Endodermal cell (in vitro differentiated cells): Measurements from ENCODE around the gene STRADB. TPM values are rescaled to one million over a fixed set of nuclear protein-coding genes. Genes with fewer than 3 reads are reported as not detected.

Source experiments
- DNase-seq: peaks from one replicate; pipeline ENCODE4 v3.0.0-alpha.2; 2017
- H3K27ac ChIP-seq: 2 replicates; pipeline ENCODE4 v1.5.1; 2013; ENCODE audit warnings: mild to moderate bottlenecking, low read depth, low read length, moderate library complexity
- H3K27me3 ChIP-seq: 2 replicates; pipeline ENCODE4 v1.6.1; 2013; ENCODE audit warnings: mild to moderate bottlenecking, low read length, moderate library complexity; ENCODE audit not compliant: insufficient read depth, control insufficient read depth, poor library complexity, severe bottlenecking
- H3K36me3 ChIP-seq: 2 replicates; pipeline ENCODE4 v1.7.0; 2013; ENCODE audit warnings: mild to moderate bottlenecking, low read length, moderate library complexity; ENCODE audit not compliant: control insufficient read depth, insufficient read depth
- H3K4me1 ChIP-seq: one replicate; pipeline ENCODE4 v1.7.0; 2013; ENCODE audit warnings: low read length; ENCODE audit not compliant: control insufficient read depth, insufficient read depth
- H3K4me3 ChIP-seq: 2 replicates; pipeline ENCODE4 v1.5.1; 2013; ENCODE audit warnings: mild to moderate bottlenecking, low read length, moderate library complexity
- H3K9ac ChIP-seq: 2 replicates; pipeline ENCODE4 v1.6.1; 2013; ENCODE audit warnings: mild to moderate bottlenecking, low read length, moderate library complexity; ENCODE audit not compliant: poor library complexity, severe bottlenecking; ENCODE audit errors: extremely low read depth
- H3K9me3 ChIP-seq: 2 replicates; pipeline ENCODE4 v1.6.1; 2013; ENCODE audit warnings: mild to moderate bottlenecking, low read length, moderate library complexity; ENCODE audit not compliant: control insufficient read depth
- H3K27ac Mint-ChIP-seq: 2 replicates; pipeline ENCODE4 v1.8.0; 2020; ENCODE audit warnings: mixed read lengths
- H3K27me3 Mint-ChIP-seq: 2 replicates; pipeline ENCODE4 v1.8.0; 2021; ENCODE audit warnings: mild to moderate bottlenecking, mixed read lengths; ENCODE audit not compliant: insufficient read depth
- H3K36me3 Mint-ChIP-seq: 2 replicates; pipeline ENCODE4 v1.8.0; 2020; ENCODE audit warnings: low read depth, mixed read lengths
- H3K4me1 Mint-ChIP-seq: 2 replicates; pipeline ENCODE4 v1.8.0; 2020; ENCODE audit warnings: mixed read lengths
- H3K4me3 Mint-ChIP-seq: 2 replicates; pipeline ENCODE4 v1.8.0; 2020; ENCODE audit warnings: mild to moderate bottlenecking, moderate library complexity, mixed read lengths
- H3K9me3 Mint-ChIP-seq: 2 replicates; pipeline ENCODE4 v1.8.0; 2020; ENCODE audit warnings: mild to moderate bottlenecking, mixed read lengths
- WGBS, 2 experiments: methylation state at CpG; one replicate each; pipeline versions ENCODE4 v1.1.5 to v1.1.7; 2013; ENCODE audit warnings: missing lambda C conversion rate in 2 of 2, mixed read lengths in 1 of 2; ENCODE audit not compliant: insufficient coverage in 1 of 2, insufficient read length in 1 of 2; 5-methylcytosine and 5-hydroxymethylcytosine counted together
- total RNA-seq, 2 donors: library from RNA; stranded (reverse); fragmentation: NEBNext Ultra II Directional in 1 of 2; extraction: Animal tissue kit (Norgen Biotek cat#: 25700) in 1 of 2; gene quantifications; 2 replicates in 1 of 2; 3 replicates in 1 of 2; pipeline ENCODE4 v1.2.1, GENCODE V29; 2021
- TF ChIP-seq, protein P1 (sequence below): fragments of 200-600 bp; sonication (generic); conservative IDR thresholded peaks from 2 replicates; pipeline ENCODE4 v1.5.0; 2021; ENCODE audit warnings: antibody characterized with exemption, mild to moderate bottlenecking

The STRADB gene
- total RNA-seq, 2 donors from 2014 or later, result 39.7 to 50.1 TPM

DNA sequence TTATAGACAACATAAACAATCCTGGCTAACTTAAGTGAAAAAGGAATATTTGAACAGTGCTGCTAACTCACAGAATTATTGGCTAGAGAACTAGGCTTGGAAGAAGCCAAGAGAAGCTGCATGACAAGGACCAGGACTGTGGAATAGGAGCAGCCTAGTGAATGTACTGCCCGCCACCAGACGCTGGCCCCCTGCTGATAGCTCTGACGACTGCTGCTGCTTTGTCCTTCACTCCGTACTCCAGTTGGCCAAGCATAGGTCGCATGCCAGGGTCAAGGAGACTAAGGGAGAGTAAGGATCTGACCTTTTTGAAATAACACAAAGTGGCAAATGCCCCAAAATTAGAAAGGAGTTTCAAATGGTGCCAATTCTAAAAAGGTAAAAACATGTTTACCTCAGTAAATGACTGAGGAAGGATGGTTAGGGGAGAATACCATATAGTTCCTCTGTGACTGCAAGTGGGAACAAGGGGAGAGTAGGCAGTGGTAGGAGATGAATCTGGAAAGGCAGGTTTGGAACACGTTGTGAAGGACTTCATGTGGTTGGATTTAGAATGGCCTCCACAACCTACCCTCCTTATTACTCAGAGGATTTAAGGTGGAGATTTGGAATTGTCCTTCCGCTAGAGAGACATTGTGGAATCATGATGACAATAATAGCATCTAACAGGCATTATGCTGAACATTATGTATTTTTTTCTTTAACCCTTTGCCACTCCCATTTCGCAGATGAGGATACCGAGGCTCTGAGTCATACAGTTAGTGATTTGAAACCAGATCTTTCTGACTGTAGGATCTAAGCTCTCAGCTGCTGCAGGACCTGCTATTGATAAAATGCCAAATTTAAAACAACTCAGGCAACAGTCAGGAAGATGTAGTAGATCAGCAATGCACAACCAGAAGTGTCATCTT is 19.5 kb downstream of the STRADB start:
- no peak overlapping the region for H3K4me3 Mint-ChIP-seq
- no peak overlapping the region for H3K4me3 ChIP-seq
- H3K27ac ChIP-seq, result no peak overlapping the region
- no peaks in the 10 kb centered on the region for H3K9me3 ChIP-seq
- TF ChIP-seq, protein P1, sequence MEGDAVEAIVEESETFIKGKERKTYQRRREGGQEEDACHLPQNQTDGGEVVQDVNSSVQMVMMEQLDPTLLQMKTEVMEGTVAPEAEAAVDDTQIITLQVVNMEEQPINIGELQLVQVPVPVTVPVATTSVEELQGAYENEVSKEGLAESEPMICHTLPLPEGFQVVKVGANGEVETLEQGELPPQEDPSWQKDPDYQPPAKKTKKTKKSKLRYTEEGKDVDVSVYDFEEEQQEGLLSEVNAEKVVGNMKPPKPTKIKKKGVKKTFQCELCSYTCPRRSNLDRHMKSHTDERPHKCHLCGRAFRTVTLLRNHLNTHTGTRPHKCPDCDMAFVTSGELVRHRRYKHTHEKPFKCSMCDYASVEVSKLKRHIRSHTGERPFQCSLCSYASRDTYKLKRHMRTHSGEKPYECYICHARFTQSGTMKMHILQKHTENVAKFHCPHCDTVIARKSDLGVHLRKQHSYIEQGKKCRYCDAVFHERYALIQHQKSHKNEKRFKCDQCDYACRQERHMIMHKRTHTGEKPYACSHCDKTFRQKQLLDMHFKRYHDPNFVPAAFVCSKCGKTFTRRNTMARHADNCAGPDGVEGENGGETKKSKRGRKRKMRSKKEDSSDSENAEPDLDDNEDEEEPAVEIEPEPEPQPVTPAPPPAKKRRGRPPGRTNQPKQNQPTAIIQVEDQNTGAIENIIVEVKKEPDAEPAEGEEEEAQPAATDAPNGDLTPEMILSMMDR, result no peak
- WGBS, 2 experiments, result 70 to 80% methylated on average over 3 to 9 of the region's 9 CpGs
- peak; percentile 79 for DNase-seq
- H3K4me1 ChIP-seq, result no peaks in the 10 kb centered on the region
- no peaks in the 10 kb centered on the region for H3K27me3 ChIP-seq
- no peaks in the 10 kb centered on the region for H3K27me3 Mint-ChIP-seq
- no peak overlapping the region for H3K9ac ChIP-seq
- peaks cover 7% of the 10 kb centered on the region for H3K4me1 Mint-ChIP-seq
- H3K27ac Mint-ChIP-seq, result no peak overlapping the region
- H3K36me3 Mint-ChIP-seq, result peaks cover 37% of the 10 kb centered on the region
- peaks cover 31% of the 10 kb centered on the region for H3K36me3 ChIP-seq
- H3K9me3 Mint-ChIP-seq, result no peaks in the 10 kb centered on the region

DNA sequence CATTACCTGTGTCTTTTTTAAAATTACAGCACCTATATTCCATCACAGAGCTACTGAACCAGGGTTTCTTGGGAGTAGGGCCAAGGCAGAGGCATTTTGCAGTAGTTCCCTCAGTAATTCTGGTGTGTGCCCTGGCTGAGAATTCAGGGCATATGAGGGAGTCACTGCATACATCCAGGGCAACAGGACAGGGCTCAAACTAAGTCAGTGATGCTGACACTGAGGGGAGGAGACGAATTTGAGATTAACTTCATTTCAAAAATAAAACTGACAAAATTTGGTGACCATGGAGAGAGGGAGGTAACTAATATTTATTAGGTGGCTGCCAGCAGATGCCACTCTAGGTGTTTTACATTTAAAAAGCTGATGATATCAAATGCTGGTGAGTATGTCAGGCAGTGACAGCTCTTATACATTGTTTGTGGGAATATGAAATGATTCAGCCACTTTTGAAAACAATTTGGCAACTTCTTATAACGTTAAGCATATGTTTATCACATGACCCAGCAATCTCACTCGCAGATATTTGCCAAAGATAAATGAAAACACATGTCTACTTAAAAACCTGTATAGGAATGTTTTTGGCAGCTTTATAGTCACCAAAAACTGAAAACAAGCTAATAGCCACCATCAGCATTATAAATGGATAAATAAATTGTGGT is 20.3 kb downstream of the STRADB start:
- no peak overlapping the region for H3K9ac ChIP-seq
- Mint-ChIP-seq H3K36me3 (peaks cover 39% of the 10 kb centered on the region), H3K27me3 (no peaks in the 10 kb centered on the region), H3K4me3 (no peak overlapping the region), H3K27ac (no peak overlapping the region), H3K4me1 (peaks cover 7% of the 10 kb centered on the region), H3K9me3 (no peaks in the 10 kb centered on the region)
- H3K4me1 ChIP-seq, result no peaks in the 10 kb centered on the region
- H3K27me3 ChIP-seq, result no peaks in the 10 kb centered on the region
- no peaks in the 10 kb centered on the region for H3K9me3 ChIP-seq
- TF ChIP-seq, protein P1, result no peak
- DNase-seq, result no peak
- peaks cover 31% of the 10 kb centered on the region for H3K36me3 ChIP-seq
- WGBS, 2 experiments, result 86 to 100% methylated on average over 2 to 3 of the region's 3 CpGs
- no peak overlapping the region for H3K4me3 ChIP-seq
- H3K27ac ChIP-seq, result no peak overlapping the region

DNA sequence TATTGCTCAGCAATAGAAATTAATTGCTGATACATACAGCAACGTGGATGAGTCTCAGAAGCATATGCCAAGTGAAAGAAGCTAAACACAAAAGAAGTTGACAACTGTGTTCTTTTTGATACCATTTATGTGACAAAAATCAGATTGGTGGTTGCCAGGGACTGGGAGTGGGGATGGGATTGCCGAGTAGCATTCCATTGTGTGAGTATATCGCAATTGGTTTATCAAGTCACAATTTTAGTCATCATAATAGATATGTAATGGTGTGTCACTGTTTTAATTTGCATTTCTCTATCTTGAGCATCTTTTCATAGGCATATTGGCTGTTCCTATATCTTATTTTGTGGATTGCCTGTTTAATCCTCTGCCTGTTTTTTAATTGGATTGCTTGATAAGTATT is 20.9 kb downstream of the STRADB start:
- Histone ChIP-seq H3K9me3 (no peaks in the 10 kb centered on the region), H3K4me1 (no peaks in the 10 kb centered on the region), H3K27ac (no peak overlapping the region), H3K9ac (no peak overlapping the region), H3K4me3 (no peak overlapping the region), H3K36me3 (peaks cover 27% of the 10 kb centered on the region), H3K27me3 (no peaks in the 10 kb centered on the region)
- TF ChIP-seq, protein P1, result no peak
- Mint-ChIP-seq H3K36me3 (peaks cover 37% of the 10 kb centered on the region), H3K27ac (no peak overlapping the region), H3K9me3 (no peaks in the 10 kb centered on the region), H3K4me3 (no peak overlapping the region), H3K4me1 (peaks cover 7% of the 10 kb centered on the region), H3K27me3 (no peaks in the 10 kb centered on the region)
- WGBS, 2 experiments, result 95 to 100% methylated on average over 2 to 3 of the region's 3 CpGs
- no peak for DNase-seq
